RKO (cell line): ENCODE results near the gene ZNF575.
"Not testable (repeated sequence)": the region's sequence is repeated elsewhere in the genome, so short reads cannot be mapped to it uniquely, and the experiment has no call there.

Source experiments
- DNase-seq: peaks from one replicate; pipeline ENCODE4 v3.0.0-alpha.2; 2016; ENCODE audit warnings: low spot score

The ZNF575 gene

DNA sequence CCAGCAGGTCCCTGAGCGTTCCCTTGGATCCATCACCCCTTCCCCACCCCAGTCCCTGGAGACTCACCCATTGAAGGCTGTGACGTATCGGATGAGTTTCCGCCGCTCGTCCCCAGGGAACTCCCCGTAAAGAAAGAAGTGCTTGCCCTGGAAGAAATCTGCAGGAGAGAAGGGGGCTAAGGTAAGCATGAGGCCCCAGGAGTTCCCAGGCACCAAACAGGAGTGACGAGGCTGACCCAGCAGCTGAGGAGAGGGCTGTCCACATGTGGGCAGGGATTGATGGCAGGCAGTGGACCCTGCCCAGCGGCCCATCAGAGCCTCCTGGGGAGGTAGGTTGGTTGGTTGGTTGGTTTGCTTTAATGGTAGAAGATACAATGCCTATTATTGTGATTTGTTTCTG lies 11.1 kb downstream of the ZNF575 start:
- no peak for DNase-seq

DNA sequence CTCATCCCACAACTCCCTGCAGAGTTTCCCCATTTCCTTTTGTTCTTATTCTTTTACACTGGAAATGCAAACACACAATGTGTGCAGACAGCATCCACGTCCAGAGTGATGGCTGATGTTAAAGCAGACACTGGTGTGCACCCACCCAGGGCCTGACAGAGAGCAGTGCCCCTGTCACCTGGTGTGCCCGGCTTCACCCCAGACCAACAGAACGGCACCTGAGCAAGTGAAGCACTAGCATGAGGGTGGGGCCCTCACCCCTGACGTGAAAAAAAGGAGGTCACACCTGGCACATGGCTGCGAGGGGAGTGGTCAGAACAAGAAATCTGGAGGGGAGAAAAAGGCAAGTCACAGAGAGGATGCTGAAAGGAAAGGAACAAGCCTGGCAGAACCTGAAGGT lies 12.3 kb downstream of the ZNF575 start:
- no peak for DNase-seq

DNA sequence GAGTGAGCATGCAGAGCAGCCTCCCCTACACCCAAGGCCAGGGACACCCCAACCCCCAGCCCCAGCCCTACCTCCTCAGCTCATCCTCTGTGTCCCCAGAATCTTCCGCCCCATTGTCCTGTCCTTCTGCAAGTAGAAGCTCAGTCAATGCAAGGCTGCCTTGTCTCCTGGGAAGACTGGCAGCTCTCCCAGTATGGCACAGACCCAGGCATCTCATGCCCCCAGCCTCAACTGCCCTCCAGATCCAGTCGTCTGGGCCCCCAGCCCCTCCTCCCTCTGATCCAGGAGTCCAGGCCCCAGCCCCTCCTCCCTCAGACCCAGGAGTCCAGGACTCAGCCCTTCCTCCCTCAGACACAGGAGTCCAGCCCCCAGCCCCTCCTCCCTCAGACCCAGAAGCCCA lies 13.0 kb downstream of the ZNF575 start:
- DNase-seq: no peak

DNA sequence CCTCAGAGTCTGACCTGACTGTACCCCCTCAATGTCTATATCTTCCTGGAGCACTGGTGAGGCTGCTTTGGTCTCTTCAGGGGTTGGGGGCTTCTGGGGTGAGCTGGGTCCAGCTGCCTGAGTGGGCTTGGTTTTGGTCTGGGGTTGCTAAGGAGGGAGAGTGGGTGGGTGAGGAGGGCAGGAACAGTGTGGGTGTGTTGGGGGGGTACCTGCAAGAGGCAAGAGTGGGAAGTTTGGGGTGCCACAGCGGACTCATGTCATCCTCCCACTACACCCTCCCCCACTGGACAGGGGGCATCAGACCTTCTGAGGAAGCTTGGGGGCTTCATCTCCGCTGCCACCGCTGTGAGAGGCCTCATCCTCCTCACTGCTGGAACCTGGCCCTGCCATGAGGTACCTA lies 13.6 kb downstream of the ZNF575 start:
- DNase-seq: no peak

DNA sequence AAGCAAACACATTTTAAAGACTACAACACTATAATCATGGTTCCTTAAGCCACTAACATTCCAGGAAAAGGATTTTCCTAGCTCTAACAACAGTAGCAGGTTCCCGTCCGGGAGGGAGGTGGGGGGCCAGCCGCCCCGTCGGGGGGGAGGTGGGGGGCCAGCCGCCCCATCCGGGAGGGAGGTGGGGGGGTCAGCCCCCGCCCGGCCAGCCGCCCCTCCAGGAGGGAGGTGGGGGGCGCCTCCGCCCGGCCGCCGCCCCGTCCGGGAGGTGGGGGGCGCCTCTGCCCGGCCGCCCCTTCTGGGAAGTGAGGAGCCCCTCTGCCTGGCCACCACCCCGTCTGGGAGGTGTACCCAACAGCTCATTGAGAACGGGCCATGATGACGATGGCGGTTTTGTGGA lies 14.9 kb downstream of the ZNF575 start:
- not testable (repeated sequence) for DNase-seq

DNA sequence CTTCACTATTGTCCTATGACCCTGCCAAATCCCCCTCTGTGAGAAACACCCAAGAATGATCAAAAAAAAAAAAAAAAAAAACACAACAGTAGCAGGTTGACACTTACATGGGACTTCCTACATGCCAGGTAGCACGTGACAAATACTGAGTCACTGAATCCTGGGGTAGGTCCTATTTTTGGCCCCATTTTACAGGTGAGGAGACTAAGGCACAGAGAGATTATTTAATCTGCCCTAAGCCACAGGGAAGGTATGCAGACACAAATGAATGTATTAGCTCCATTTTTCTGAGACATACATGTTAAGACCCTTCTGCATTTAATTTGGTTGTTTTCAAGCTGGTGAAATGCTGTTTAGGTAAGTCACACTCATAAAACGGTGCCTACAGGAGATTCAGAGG lies 15.7 kb downstream of the ZNF575 start:
- no peak for DNase-seq

DNA sequence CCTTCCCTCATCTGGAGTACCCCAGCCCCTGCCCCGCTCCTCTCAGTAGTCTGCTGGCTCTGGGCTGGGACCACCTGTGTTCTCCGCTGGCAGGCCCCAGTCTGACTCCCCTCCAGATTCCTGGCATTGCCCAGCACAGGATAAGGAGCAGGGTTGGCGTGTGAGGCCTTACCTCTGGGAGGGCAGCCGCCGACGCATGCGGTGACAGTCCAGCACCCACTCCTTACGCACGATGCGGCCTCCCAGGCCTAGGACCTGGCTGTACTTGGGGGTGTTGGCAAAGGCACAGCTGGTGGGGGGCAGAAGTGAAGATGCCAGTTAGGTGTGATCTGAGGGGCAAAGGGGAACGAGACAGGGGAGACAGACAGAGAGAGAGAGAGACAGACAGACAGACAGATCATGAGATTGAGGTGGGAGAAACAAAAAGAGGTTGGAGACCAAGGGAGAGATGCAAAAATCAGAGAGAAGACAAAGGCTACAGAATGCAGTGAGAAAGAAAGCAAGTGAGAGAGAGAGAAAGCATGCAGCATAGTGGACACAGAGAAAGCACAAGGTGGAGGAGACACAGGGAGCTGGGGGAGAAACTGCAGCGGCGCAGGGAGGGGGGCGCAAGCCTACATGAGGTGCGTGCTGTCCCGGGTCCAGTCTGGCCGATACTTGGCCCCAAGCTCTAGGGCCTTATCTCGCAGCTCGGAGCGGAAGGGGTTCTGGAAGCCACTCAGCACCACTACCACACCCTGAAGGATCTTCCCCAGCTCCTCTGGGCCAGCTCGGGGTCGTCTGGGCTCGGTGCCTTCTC lies 18.6 kb downstream of the ZNF575 start:
- no peak for DNase-seq

DNA sequence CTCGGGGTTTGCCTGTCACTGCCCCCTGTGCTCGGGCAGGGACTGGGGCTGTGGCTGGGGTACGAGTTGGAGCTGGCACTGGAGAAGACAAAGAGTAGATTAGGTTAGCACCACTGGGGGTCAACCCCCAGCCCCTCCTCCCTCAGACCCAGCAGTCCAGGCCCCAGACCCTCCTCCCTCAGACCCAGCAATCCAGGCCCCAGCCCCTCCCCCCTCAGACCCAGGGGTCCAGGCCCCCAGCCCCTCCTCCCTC lies 19.1 kb downstream of the ZNF575 start:
- no peak for DNase-seq

DNA sequence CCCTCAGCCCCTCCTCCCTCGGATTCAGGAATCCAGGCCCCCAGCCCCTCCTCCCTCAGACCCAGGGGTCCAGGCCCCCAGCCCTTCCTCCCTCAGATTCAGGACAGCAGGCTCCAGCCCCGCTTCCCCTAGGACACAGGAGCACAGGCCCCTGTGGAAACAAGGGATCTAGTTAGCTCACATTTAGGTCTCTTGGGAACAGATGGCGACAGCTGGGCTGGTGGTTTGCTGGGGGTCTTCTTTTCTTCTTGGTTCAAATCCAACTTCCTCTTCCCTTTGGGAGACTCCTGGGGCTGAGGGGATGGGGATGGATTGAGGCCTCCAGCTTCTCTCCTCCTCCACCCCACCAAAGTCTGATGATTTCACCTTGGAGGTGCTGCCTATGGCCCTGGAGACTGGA lies 19.6 kb downstream of the ZNF575 start:
- DNase-seq: no peak

DNA sequence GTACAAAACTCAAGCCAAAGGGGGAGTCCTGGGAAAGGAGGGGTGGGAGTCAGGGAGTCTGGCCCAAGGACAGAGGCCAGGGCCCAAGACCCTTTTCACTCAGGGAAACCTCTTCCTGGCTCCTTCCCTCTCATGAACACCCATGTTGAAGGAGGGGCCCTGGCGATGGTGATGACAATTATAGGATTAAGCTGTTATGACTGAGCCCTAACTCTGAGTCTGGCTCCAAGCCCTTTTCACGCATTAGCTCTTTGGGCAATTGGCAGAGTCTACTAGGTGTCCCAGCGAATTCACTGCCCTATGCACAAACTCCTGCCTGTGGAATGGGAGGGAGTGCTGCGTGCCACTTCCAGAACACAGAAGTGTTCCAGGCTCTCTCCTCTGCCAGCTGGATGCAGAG lies 20.7 kb downstream of the ZNF575 start:
- no peak for DNase-seq

DNA sequence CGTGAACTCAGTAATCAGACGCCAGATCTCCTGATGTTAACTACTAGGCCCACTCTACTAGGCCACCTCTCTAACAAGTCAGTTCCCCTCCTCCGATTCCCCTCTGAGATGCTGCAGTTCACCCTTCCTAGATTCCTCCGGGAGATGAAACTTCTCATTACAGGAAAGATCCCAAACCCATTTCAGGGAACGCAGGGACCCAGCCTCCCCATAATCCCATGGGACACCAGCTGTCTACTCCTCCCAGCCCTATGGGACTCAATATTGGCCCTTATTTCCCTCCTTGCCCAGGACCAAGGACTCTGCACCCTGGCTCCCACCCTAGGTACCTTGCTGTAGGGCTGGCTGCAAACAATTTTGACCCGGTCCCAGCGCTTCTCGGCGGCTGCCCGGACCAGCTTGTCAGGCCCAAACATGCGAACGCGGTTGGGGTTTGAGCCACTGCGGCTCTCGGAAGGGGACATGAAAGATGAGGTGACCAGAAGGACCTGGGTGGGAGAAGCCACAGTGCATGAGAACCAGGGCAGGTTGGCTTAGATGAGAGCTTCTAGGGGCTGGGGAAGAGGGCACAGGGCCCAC lies 21.4 kb downstream of the ZNF575 start:
- no peak for DNase-seq

DNA sequence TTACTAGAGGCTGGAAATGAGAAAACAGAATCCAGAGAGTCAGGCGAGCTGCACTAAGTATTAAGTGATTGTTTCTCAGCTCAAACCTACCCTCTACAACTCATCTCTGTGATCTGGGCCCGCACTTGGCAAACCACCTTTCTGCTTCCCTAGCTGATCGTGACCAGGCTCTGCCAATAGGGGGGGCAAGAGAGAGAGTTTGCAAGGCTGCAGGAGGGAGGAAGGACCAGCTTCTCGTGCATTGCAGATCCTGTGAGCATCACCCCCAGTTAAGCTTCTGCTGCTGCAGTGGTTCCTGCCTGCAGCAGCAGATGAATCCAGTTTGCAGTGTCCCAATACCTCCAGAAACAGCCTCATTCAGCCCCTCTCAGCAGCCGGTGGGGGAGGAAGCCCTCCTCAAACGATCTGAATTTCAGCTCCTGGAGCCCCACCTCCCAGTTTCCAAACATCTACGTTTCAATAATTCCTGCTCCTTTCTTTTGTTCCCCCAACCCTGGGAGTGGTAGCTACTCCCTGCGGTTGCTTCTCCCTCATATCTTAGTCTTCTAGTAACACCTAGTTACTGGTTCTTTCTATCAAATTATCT lies 22.3 kb downstream of the ZNF575 start:
- peak; percentile 68 for DNase-seq

DNA sequence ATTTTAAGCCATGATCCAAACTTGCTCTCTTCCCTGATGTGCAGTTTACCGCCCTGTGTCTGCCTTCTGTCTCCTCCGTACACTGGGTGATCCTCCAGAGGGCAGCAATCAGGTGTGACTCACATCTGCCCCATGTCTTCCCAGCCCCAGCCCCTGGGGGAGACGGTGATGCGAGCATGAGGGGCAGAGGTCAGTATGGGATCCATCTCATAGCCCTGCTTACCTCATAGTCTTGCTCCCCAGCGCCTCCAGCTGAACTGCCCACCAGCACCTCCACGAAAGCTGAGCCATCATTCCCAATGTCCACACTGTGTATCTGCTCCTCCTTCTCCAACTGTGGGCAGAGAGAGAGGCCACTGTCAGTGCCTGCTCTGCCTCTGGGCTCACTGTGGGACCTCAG lies 27.7 kb downstream of the ZNF575 start:
- DNase-seq: peak; percentile 54

DNA sequence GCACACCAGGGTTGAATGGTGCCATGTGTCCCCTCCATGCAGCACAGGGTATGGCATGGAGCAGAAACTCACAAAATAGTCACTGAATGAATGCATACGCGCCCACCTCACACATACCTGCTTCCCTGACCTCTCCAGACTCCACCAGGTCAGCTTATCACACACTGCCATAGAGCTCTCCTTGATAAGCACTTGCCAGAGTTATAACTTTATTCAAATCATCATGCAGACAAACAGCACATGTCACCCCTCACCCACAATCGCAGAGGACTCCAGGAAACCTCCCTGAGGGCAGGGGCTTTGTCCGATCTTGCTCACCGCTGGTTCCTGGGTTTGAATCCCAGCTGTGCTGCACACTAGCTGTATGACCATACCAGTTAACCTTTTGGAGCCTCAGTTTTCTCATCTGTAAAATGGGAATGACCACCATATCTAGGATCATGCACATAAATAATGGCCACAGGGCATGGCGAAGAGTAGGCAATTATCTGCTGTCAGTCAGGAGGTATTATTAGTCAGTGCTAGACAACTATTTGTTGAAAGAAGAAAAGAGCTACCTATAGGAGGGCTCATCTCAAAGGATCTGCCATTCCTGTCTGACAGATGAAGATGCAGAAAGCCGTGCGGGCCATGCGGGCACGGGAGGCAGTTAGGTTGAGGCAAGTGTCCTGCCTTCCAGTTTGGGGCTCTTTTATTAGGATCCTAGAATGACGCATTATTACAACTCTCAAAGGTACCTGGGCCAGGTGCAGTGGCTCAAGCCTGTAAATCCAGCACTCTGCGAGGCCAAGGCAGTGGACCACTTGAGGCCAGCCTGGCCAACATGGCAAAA lies 28.4 kb downstream of the ZNF575 start:
- no peak for DNase-seq

DNA sequence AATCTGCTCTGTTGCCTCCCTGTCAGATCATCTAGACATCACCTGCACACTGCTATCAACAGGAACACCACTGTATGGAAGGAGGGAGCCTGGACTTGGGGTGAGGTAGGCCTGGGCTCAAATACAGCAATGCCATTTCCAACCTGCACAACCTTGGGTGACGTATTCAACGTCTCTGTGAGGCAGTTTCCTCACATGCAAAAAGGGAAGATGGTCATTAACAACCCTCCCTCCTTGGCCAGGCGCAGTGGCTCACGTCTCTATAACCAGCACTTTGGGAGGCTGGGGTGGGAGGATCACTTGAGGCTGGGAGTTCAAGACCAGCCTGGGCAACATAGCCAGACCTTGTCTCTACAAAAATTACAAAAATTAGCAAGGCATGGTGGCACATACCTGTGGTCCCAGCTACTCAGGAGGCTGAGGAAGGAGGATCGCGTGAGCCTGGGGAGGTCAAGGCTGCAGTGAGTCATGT lies 29.3 kb downstream of the ZNF575 start:
- no peak for DNase-seq

DNA sequence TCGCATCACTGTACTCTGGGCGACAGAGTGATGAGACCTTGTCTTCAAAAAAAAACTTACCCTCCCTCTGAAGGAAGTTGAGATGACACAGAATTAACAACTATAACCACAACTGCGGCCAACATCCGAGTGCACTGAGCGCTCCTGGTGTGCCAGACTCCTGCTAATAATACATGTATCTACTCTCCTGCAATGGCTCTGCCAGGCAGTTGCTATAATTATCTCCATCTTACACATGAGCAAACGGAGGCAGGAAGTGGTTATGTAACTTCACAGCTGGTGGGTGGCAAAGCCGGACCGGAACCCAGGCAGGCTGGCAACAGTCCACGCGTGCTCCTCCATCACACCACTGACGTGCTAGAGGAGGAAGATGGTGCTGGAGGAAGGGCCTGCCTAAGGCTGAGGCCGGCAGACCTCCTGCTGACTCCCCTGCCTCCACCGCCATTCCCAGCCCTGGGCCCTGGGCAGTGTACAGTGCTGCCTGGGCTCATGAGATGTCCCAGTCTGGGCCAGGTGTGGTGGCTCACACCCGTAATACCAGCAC lies 29.8 kb downstream of the ZNF575 start:
- DNase-seq: peak; percentile 73

DNA sequence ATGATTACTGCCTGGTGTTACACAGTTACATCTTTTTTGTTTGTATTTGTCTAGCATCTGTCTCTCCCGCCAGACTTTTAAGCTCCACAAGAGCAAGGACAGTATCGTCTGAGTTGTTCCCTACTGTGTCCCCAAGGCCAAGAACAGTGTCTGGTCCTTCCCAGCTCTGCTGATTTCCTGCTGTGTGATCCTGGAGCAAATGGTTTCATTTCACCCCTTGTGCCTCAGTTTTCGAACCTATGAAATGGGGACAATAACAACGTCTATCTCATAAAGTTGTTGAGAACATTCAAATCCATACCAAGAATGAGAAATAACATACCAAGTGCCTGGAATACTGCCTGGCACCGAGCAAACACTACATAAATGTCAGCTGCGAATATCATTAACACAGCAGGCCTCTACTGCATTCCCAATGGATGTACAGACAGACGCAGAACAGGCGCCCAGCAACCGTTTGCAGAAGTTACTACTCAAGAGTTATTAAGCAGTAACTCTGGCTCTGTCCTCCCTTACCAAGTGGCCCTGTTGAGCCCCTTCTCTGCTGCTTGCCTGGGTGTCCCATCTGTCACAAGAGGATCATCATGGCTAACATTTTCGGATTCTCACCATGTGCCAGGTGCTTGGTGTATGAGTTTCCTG lies 30.9 kb downstream of the ZNF575 start:
- no peak for DNase-seq

DNA sequence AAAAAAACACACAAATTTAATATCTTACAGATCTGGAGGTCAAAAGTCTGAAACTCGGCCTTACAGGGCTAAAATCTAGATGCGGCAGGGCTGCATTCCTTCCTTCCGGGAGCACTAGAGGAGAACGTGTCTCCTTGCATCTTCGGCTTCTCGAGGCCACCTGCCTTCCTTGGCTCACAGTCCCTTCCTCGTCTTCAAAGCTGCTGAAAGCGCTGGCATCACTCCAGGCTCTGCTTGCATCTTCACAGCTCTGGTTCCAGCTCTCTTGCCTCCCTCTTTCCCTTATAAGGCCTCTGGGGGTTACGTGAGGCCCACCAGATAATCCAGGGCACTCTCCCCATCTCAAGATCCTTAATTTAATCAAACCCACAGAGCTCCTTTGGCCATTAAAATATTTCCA lies 31.8 kb downstream of the ZNF575 start:
- DNase-seq: no peak

DNA sequence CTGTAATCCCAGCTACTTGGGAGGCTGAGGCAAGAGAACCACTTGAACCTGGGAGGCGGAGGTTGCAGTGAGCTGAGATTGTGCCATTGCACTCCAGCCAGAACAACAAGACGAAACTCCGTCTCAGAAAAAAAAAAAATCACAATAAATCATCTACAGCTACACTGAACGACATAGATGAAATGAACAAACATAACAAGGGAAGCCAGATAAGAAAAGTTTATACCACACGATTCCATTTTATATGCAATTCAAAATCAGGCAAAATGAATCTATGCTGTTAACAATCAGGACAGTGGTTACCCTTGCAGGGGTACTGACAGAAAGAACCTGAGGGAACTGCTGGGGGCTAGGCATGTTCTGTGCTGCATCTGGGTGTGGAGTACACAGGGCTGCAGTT lies 36.7 kb downstream of the ZNF575 start:
- no peak for DNase-seq

DNA sequence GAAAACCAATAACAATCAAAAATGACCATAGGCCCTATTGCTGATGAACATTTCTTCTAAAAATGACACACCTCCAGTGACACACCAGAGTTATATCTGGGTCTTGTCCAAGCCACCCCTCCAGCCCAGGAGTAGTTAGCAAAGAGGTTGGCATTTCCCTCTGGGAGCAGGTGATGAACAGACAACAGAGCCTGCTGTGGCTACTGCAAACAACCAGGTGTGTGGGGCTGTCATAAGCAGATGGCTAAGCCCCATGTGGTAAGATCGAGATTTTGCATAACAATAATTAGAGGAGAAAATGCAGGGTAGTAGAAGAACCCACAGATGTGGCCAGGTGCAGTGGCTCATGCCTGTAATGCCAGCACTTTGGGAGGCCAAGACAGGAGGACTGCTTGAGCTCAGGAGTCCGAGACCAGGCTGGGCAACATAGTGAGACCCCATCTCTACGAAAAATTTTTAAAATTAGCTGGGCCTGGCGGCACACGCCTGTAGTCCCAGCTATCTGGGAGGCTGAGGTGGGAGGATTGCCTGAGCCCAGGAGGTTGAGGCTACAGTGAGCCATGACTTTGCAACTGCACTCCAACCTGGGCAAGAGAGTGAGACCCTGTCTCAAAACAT lies 37.3 kb downstream of the ZNF575 start:
- DNase-seq: no peak

DNA sequence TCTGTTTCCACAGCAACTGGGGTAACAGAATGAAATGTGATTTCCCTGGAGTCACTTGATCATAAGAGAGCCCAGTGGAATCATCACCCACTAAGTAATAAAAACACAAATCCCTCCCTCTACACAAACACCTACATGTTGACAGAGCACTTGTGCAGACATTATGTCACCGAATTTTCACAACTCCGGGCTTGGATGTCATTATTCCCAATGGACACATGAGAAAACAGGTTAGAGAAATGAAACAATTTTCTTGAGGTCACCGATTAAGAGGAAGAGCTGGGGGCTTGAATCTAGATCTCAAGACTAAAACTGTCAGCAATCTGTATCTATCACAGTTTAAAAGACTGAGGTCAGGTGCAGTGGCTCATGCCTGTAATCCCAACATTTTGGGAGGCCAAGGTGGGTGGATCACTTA lies 39.2 kb downstream of the ZNF575 start:
- no peak for DNase-seq
